ENCODE data around the gene VPS4B. TPM values are rescaled to one million over a fixed set of nuclear protein-coding genes. Genes with fewer than 3 reads are reported as not detected.
A peak's percentile ranks its signal among the peaks of the same experiment; 100 is the strongest.

Gene VPS4B
- polyA plus RNA-seq, 3 donors, result 15.4 to 48.8 (median 26.7) TPM

- 100% methylated on average over 7 of the region's 8 CpGs for WGBS (ENCODE audit: insufficient coverage)
- Histone ChIP-seq H3K27ac (ENCODE audit: low read depth in 1 of 2, low read length in 2 of 2) (no peak overlapping the region), H3K9ac (ENCODE audit: insufficient read depth, low read length, poor library complexity, severe bottlenecking) (no peak overlapping the region), H3K9me3 (replicated peaks in 1 of 2; ENCODE audit: control insufficient read depth in 1 of 2, insufficient read depth in 1 of 2, low read length in 2 of 2) (no peaks in the 10 kb centered on the region), H3K4me3 (replicated peaks in 1 of 3; ENCODE audit: low read depth in 2 of 3, low read length in 3 of 3) (no peak overlapping the region), H3K79me2 (ENCODE audit: insufficient read depth, low read length) (peaks cover 7% of the 10 kb centered on the region), H3K36me3 (replicated peaks in 1 of 2; ENCODE audit: control insufficient read depth in 1 of 2, insufficient read depth in 2 of 2, low read length in 2 of 2) (peaks cover 83 to 98% of the 10 kb centered on the region in 2 donors), H2AFZ (ENCODE audit: insufficient read depth, low read depth, low read length, poor library complexity, severe bottlenecking) (no peak overlapping the region), H3K27me3 (ENCODE audit: control insufficient read depth in 2 of 2, insufficient read depth in 2 of 2, low read length in 2 of 2) (no peaks in the 10 kb centered on the region), H3K4me2 (replicated peaks; ENCODE audit: extremely low read depth, low read length, poor library complexity, severe bottlenecking) (no peak overlapping the region), H3K4me1 (ENCODE audit: control insufficient read depth in 1 of 2, insufficient read depth in 2 of 2, low read length in 2 of 2) (no peaks in the 10 kb centered on the region), H4K20me1 (ENCODE audit: insufficient read depth, low read length) (peaks cover 36% of the 10 kb centered on the region)
- Mint-ChIP-seq H3K9me3 (no peaks in the 10 kb centered on the region), H3K36me3 (peaks cover 74 to 90% of the 10 kb centered on the region in 2 donors), H3K27me3 (ENCODE audit: low read depth in 3 of 3) (no peaks in the 10 kb centered on the region), H3K4me1 (no peaks in the 10 kb centered on the region), H3K4me3 (no peak overlapping the region), H3K27ac (no peak overlapping the region)
- no peak for DNase-seq
- intact Hi-C loops (cut with micrococcal nuclease), result no loop called here
- TF ChIP-seq CTCF (IDR thresholded peaks at IDR 0.05), result no peak
These were observed 19.8 kb downstream of the VPS4B start for GRCh38 chr18:63402246-63403162.

GRCh38 chr18:63399300-63399699 lies 23.0 kb downstream of the VPS4B start:
- no peaks in the 10 kb centered on the region for H3K9me3 Mint-ChIP-seq
- intact Hi-C loops (cut with micrococcal nuclease), result no loop called here

More at GRCh38 chr18:63399300-63399699, 23.0 kb downstream of the VPS4B start:
- TF ChIP-seq CTCF (IDR thresholded peaks at IDR 0.05), result no peak
- Mint-ChIP-seq H3K4me1 (no peaks in the 10 kb centered on the region), H3K27me3 (ENCODE audit: low read depth in 3 of 3) (no peaks in the 10 kb centered on the region), H3K27ac (peak overlapping the region in 1 of 7 donors; percentile 4), H3K36me3 (peaks cover 81 to 98% of the 10 kb centered on the region in 2 donors), H3K4me3 (no peak overlapping the region)
- Histone ChIP-seq H4K20me1 (ENCODE audit: insufficient read depth, low read length) (peaks cover 8% of the 10 kb centered on the region), H3K4me1 (ENCODE audit: control insufficient read depth in 1 of 2, insufficient read depth in 2 of 2, low read length in 2 of 2) (no peaks in the 10 kb centered on the region), H3K4me3 (replicated peaks in 1 of 3; ENCODE audit: low read depth in 2 of 3, low read length in 3 of 3) (no peak overlapping the region), H3K27me3 (ENCODE audit: control insufficient read depth in 2 of 2, insufficient read depth in 2 of 2, low read length in 2 of 2) (no peaks in the 10 kb centered on the region), H3K9ac (ENCODE audit: insufficient read depth, low read length, poor library complexity, severe bottlenecking) (no peak overlapping the region), H3K27ac (ENCODE audit: low read depth in 1 of 2, low read length in 2 of 2) (no peak overlapping the region), H3K9me3 (replicated peaks in 1 of 2; ENCODE audit: control insufficient read depth in 1 of 2, insufficient read depth in 1 of 2, low read length in 2 of 2) (no peaks in the 10 kb centered on the region), H3K36me3 (replicated peaks in 1 of 2; ENCODE audit: control insufficient read depth in 1 of 2, insufficient read depth in 2 of 2, low read length in 2 of 2) (peaks cover 97 to 100% of the 10 kb centered on the region in 2 donors), H3K4me2 (replicated peaks; ENCODE audit: extremely low read depth, low read length, poor library complexity, severe bottlenecking) (no peak overlapping the region), H2AFZ (ENCODE audit: insufficient read depth, low read depth, low read length, poor library complexity, severe bottlenecking) (no peak overlapping the region), H3K79me2 (ENCODE audit: insufficient read depth, low read length) (no peaks in the 10 kb centered on the region)
- no CpG with 5 or more reads among the region's 3 CpGs for WGBS (ENCODE audit: insufficient coverage)
- DNase-seq, result no peak
